Stomach (tissue), 4 donors: ENCODE results near the gene FANCC.

Experiments
- POLR2A ChIP-seq, 4 donors: fragments of 450-650 bp; IDR thresholded peaks; one replicate each; pipeline ENCODE4 v1.6.1; 2016; ENCODE audit warnings: antibody characterized with exemption in 4 of 4, control low read depth in 2 of 4, mild to moderate bottlenecking in 1 of 4, moderate library complexity in 1 of 4
- TF ChIP-seq, protein P1 (sequence below), 7 experiments: fragments of 450-650 bp in 4 of 7; fragments of 200-600 bp in 3 of 7; sonication (generic) in 3 of 7; IDR thresholded peaks; one replicate each; pipeline ENCODE4 v1.5.1; 2016 to 2019; ENCODE audit warnings: antibody characterized with exemption in 7 of 7, control low read depth in 2 of 7, mild to moderate bottlenecking in 1 of 7

DNA sequence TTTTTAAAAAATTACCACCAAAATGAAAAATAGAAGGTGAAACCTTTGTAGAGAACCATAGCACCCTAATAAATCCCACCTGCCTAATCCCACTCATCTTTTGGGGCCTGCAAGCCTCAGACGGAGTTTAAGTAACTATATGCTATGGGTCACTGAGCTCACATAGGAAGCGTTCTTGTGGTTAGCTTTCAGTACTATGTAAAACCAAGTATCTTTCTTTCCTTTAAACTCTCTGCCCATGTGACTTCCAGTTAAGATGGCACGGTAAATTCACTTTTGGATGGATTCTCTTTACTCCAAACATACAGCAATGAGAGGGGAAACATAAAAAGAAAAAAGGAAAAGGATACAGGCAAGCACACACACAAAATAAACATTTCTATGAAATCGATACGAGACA is 50.9 kb downstream of the FANCC start:
- TF ChIP-seq, protein P1, sequence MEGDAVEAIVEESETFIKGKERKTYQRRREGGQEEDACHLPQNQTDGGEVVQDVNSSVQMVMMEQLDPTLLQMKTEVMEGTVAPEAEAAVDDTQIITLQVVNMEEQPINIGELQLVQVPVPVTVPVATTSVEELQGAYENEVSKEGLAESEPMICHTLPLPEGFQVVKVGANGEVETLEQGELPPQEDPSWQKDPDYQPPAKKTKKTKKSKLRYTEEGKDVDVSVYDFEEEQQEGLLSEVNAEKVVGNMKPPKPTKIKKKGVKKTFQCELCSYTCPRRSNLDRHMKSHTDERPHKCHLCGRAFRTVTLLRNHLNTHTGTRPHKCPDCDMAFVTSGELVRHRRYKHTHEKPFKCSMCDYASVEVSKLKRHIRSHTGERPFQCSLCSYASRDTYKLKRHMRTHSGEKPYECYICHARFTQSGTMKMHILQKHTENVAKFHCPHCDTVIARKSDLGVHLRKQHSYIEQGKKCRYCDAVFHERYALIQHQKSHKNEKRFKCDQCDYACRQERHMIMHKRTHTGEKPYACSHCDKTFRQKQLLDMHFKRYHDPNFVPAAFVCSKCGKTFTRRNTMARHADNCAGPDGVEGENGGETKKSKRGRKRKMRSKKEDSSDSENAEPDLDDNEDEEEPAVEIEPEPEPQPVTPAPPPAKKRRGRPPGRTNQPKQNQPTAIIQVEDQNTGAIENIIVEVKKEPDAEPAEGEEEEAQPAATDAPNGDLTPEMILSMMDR (IDR thresholded peaks at IDR 0.05): no peak
- no peak for TF ChIP-seq POLR2A (IDR thresholded peaks at IDR 0.05)
